HG03045 (cell line): ENCODE data around the gene NT5DC3.

Experiments used
- ATAC-seq: cut with Tn5 transposase; IDR thresholded peaks from one replicate; pipeline ENCODE4 v1.9.1; 2021; ENCODE audit warnings: mild to moderate bottlenecking, moderate library complexity; ENCODE audit not compliant: unreplicated experiment

NT5DC3 gene

DNA sequence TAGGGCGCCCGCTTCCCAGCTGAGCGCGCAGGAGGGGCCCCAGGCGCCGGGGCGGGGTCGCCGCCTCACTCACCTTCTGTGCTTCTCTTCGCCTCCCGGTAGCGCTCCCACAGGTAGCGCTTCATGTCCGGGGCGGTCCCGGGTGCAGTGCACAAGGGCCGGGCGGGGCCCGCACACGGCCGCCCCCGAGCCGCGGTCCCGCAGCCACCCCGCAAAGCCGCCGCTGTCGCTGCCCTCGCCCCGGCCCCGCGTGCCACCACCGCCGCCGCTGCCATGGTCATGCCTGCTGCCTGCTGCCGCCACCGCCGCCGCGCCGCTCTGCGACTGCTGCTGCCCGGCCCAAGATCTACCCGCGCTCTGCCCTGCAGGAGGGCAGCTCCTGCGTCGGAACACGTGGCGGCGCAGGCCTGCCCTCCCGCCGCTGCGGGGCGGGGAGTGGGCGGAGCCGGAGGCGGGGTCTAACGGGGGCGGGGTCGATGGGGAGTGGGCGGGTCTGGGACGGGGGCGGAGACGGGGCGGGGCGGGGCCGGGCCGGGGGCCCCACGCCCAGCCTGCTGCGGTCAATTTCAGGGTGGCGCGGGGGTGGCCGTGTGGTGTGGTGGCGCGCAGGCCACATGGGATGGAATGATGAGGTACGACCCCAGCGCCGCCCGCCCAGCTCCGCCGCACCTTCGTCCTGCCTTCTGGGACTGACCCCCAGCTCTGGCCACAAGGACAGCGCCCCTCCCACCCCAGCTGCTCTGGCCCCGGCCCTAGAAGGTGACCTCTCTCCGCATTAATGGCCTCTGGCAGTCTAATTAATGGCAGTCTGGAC, at the start of gene NT5DC3:
Gene NT5DC3, minus strand, starts transcription at position 359 of the 814 bp plus-strand sequence. Its CDS starts 78 bp downstream, at position 281.
- peak; percentile 82 for ATAC-seq

DNA sequence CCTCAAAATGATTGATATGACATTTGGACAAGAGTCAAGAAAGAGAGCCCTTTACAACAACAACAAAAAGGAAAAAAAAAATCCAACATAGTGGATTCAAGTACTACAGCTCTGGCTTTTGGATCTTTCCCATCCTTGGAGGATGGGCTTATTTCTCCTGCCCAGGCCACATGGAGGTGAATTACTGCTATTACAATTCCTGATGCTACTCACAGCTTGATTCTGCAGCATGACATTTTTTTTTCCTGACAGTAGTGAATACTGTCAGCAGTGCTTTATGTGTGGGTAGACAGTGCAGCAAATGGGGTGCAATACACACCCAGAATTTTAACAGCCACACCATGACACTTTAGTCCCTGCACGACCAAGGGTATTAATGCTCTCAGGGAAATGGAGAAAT, 46.7 kb upstream of the NT5DC3 start:
- ATAC-seq: no peak

DNA sequence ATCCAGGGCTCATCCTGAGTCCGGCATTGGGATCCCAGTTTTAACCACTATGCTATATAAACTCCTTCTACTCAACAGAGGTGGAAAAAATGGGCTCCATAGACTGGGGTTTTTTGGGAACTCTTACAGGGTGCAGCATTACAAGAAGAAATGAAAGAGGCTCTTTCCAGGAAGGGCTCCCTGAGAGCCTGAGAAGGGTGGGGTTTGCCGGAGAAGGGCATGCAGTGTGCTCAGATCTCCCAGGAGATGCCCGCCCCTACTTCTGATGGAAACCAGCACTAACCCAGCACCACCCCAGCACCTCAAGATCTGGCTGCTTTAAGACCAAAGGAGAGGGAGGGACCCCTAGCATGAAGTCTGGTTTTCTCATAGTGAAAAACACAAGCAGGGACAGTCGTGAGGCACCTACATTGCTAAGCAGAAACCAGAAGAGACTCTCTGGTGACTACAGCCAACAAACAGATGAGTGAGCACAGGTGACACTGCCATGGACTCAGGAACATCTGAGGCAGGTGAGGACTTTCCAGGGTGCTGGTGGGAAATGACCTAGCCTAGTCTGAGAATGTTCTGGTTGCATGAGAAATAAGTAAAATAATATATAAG, 45.3 kb upstream of the NT5DC3 start:
- no peak for ATAC-seq

DNA sequence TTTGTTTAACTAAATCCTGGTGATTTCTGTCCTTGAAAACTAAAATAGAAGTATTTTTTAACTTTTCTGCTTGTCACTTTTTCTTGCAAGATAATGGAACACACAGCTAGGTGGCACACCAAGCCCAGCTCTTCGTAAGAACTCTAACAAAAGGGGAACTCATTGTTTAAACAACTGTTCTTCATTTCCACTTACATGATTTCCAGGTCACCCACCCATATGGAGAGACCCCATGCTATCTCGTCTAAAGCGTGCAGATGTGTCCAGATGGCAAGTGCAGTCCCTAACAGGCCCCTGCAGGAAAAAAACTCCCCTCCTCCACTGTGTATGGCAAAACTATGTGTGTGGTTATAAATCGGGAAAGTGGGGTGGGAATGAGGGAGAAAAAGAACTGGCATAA, 43.3 kb upstream of the NT5DC3 start:
- ATAC-seq: no peak

DNA sequence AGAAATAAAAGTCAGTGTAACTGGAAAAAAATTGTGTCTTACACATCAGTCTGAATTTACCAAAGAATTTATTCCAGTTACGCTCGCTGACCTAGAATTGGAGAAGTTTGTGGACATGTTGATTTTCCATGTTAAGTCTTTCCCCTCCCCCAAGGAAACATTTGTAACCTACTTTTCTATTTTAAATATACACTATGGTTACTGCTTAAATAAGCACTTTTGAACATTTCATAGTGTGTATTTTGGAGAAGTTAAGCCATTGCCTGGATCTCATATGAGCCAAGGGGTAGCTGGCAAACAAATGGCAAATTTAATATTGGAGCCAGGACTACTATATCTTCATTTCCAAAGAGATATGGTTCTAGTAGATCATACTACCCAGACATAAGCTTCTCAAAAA, 42.9 kb upstream of the NT5DC3 start:
- ATAC-seq: no peak

DNA sequence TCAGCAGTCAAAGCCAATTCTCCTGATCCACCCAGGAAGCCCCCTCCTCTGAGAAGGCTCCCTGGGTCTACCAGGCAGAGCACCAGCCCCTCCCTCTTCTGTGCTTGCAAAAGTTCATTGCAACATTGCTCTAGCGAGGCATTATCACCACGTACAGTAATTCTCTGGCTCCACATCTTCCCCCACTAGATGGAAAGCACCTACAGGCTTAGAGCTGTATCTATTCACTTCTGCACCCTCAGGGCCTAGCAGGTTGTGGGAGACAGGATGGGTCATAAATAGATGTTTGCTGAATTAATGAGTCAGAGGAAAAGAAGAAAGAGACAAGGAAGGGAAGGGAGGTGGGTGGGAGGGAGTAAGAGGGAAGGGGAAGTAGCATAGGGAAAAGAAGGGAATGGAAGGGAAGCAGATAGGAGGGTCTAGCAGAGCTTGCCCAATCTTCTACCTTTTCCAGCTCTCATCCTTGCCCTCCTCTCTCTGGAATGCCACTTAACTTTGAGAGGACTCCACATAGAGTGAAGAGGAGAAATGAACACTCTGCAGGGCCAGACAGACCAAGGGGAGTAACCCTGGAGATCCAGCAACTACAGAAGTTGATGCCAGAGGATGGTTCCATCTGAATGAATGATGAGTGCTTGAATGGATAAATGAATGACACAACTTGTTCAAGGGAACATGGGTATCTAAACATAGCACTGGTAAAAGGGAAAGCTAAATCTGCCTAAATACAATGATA, 42.0 kb upstream of the NT5DC3 start:
- ATAC-seq: no peak

DNA sequence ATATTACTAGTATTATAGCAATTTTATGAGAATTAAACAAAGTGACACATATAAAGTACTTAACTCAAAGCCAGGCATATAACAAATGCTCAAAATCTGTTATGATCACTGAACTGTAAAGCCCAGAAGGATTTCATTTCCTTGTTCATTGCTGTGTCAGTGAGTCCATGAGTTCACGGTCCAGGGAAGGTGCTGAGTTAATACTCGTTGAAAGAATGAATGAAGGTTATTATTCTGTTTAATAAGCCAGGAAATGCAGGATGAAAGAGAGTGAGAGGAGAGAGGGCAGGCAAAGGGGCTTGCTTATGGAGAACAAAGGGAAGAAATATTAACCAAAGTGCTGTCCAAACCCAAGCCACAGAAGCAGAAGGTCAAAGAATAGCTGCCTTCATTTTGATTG, 40.2 kb upstream of the NT5DC3 start:
- no peak for ATAC-seq

DNA sequence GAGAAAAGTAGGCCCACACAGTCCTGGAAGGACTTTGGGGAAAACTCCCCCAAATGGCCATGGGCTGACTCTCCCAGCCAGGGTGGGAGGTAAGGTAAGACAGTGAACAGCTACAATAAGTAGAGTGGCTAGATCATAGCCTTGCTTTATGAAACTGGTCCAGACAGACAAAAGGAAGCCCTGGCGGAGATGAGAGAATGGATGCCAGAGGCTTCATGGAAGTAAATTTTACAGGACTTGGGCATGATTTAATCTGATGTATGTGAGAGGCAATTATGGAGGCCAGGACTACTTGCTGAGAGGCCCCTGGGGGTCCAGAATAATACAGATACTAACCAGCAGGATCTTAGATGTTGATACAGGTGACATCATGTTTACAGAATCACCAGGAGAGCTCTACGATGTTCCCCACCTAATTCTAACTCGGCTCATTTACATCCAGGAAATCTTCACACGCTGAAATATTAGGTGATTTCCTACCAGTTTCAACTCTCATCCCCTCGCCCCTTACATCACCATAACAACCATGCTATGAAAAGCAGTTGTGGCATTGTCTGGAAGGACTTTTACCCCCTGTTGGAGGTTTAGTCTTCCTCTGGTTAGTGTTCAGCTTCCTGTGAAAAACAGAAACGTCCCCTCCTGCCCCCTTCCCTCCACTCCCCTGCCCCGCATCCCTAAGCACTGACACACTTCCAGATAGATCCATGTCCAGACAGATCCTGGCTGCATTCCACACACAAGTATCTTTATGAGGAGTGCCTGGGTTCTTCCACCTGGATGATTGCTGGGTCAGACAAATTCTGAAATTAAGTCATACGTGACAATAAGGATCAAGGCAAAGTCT, 39.5 kb upstream of the NT5DC3 start:
- no peak for ATAC-seq

DNA sequence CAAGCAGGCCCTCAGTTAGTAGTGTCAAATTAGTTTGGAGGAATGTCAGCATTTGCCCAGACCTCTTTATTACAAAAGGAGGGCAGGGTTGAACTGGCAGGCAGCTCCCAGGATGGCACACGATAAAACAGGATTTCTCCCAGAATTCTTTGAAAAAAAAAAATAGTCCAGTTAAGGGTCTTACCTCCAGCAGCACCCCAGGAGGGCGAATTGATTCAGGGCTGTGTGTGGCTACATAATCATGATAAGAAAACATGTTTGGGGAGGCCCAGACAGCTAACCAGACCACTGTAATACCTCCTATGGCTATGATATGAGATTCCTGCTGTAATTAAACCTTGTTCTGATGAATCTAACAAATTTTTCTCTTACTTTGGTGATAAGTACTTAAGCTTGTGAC, 38.8 kb upstream of the NT5DC3 start:
- no peak for ATAC-seq

- no peak for ATAC-seq
Measured at GRCh38 chr12:103879048-103879692, 38.1 kb upstream of the NT5DC3 start.

GRCh38 chr12:103877934-103878510, 37.0 kb upstream of the NT5DC3 start:
- ATAC-seq: peak; percentile 60

GRCh38 chr12:103877288-103877687, 36.3 kb upstream of the NT5DC3 start:
- no peak for ATAC-seq

DNA sequence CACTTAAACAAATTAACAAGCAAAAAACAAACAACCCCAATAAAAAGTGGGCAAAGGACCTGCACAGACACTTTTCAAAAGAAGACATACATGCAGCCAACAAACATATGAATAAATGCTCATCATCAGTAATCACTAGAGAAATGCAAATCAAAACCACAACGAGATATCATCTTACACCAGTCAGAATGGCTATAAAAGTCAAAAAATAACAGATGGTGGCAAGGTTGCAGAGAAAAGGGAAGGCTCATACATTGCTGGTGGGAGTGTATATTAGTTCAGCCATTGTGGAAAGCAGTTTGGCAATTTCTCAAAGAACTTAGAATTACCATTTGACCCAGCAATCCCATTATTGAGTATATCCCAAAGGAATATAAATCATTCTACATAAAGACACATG, 34.6 kb upstream of the NT5DC3 start:
- ATAC-seq: no peak

DNA sequence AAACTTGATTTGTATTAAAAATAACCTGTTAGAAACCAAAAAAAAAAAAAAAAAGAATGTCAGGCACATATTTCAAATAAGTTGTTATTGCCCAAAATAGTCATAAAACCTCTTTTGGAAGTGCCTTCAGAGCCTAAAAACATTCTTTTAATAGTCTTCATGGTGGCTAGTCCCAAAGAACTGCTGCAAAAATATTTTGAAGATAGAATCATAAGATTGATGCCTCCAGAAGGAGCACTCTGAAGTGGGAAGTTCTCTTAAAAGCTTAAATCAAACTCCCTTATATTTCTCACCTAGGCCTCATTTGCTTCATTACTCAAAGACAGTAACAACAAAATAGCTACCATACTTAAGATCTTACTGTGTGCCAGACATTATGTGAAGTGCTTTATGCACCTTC, 27.2 kb upstream of the NT5DC3 start:
- no peak for ATAC-seq

DNA sequence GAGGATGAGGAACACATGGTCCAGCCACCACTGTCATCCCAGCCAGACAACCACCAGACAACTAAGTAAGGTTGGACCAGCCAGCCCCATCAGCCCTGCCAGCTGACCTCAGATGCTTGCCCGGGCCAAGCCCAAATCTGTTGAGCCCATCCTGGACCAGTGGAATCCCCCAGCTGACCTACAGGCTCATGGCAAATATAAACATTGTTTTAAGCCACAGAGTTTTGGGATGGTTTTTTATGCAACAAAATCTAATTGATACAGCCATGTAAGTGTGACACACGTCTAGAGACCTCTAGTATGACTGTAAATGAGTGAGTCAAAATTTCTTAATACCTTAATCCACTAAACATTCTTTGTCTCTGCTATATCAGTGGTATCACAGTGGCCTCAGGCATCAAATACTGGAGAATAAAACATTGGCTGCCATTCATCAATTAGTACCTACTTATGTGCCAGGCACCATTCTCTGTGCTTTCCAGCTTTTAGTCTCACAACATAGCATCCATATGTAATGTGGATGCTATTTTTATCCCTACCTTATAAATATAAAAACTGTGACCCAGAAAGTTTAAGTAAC, 24.2 kb upstream of the NT5DC3 start:
- ATAC-seq: no peak

DNA sequence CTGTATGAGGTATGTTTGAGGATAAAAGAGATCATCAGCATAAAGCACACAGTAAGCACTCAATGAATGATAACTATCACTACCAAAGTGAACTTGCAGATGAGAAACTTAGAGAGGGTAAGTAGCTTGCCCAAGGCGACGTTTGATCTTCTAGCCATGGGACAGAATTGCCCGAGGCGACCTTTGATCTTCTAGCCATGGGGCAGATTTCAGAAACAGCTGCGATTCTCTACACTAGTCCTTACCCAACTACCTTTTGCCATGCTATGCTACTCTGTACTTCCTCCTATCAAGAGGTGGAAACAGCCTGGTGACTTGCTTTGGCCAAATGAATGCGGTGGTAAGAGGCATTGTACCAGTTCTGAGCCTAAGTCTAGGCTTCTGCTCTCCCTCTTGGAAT, 23.7 kb upstream of the NT5DC3 start:
- no peak for ATAC-seq

- no peak for ATAC-seq
Measured at GRCh38 chr12:103858953-103859601, 18.0 kb upstream of the NT5DC3 start.

GRCh38 chr12:103858335-103858734, 17.3 kb upstream of the NT5DC3 start:
- ATAC-seq: no peak

DNA sequence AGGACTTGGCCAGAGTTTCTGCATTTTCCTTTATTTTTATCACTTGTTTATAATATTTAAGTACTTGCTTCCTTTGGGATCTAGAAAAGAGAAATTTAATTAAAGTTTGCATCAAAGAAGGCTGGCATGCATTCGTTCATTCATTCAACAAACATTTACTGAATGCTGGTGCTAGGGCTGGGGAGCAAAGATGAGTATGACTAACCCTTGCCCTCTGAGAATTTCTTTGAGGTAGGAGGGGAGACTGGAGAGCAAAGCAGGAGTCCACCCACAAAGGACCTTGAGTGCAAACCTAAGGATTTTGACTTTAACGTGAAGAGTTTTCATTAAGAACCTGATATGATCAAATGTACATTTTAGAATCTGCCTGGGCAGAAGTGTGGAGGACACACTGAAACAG, 16.1 kb upstream of the NT5DC3 start:
- no peak for ATAC-seq
